HFF-Myc (cell line): ENCODE measurements around the gene SPTA1.

Experiments
- DNase-seq: peaks from one replicate; pipeline ENCODE4 v3.0.0-alpha.2; 2011; ENCODE audit warnings: low read depth; ENCODE audit errors: extremely low read depth
- H3K4me3 ChIP-seq: replicated peaks from 2 replicates; pipeline ENCODE4 v1.5.1; 2011; ENCODE audit warnings: low read depth, mild to moderate bottlenecking, control low read depth, low read length
- TF ChIP-seq, protein P1 (sequence below): IDR thresholded peaks from 2 replicates; pipeline ENCODE4 v1.5.1; 2012; ENCODE audit warnings: mild to moderate bottlenecking, low read depth, low read length, control low read depth; ENCODE audit errors: missing control alignments

SPTA1 gene

DNA sequence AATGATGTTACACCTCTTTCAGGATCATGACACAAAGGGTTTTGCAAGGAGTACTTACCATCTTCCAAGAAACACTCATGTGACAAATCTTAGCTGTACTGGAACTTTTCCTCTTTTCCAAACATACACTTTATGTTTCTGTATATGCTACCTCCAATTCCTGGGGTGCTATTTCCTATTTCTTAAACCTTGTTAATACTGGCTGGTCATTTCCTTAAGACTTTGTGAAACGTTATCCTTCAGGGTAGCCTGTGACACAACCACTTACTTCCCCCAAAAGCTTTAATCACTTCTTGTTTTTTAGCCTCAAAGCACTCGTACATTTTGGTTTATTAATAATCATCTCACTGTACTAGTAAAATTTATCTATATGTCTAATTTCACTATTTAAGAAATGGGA is 42.1 kb downstream of the SPTA1 start:
- DNase-seq, result no peak
- no peak overlapping the region for H3K4me3 ChIP-seq
- TF ChIP-seq, protein P1, sequence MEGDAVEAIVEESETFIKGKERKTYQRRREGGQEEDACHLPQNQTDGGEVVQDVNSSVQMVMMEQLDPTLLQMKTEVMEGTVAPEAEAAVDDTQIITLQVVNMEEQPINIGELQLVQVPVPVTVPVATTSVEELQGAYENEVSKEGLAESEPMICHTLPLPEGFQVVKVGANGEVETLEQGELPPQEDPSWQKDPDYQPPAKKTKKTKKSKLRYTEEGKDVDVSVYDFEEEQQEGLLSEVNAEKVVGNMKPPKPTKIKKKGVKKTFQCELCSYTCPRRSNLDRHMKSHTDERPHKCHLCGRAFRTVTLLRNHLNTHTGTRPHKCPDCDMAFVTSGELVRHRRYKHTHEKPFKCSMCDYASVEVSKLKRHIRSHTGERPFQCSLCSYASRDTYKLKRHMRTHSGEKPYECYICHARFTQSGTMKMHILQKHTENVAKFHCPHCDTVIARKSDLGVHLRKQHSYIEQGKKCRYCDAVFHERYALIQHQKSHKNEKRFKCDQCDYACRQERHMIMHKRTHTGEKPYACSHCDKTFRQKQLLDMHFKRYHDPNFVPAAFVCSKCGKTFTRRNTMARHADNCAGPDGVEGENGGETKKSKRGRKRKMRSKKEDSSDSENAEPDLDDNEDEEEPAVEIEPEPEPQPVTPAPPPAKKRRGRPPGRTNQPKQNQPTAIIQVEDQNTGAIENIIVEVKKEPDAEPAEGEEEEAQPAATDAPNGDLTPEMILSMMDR, result no peak

DNA sequence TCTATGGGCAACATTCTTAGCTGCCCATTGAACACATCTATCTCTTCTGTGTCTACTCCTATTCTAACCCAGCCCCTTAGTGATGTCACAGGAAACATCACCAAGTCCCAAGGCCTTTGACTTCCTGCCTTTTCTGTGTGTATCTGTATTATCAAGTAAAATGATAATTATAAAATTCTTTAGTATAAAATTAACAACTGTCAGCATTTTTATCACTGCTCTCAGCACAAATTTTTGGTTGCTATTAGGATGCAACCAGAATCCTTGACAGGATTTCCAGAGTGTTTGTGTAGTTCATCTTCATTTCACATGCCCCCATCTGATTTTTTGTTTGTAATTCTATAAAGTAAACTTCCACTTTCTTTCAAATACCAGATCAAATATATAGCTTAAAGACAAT is 47.6 kb downstream of the SPTA1 start:
- no peak for DNase-seq
- TF ChIP-seq, protein P1, result no peak
- H3K4me3 ChIP-seq, result no peak overlapping the region

DNA sequence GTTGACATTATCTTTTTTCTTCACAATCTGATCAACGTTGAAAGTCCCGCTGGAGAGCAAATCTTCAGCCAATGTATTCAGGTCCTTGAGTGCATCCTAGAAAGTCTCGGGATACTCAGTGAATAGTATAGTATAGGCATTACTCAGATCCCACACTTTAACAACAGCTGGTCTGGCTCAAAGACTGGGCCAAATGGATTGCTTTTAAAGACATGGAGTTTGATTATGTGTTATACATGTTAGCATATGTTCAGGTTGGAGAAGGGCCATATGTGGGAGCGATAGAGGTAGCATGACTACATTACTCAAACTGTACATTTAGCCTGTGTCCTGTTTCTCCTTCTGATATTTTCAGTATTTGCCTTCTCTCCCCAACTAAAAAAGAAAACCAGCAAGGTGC is 48.4 kb downstream of the SPTA1 start:
- no peak overlapping the region for H3K4me3 ChIP-seq
- TF ChIP-seq, protein P1, result no peak
- no peak for DNase-seq

DNA sequence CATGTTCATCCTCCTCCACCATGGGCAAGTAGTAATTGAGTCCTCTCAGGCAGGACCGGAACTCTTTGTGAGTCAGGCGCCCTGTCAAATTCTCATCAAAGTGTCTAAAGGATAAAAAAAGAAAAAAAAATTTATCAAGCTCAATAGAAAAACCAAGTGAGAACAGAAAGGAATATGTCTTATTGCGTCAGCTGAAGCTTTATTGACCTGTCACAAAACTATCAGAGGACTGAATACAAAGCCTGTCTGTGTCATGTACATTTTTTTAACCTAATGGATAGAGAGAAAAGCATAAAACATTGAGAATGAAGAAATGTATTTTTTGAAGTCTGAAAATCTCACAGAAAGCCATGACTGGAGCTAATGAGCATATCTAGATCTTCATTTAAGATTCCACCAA is 72.8 kb downstream of the SPTA1 start:
- TF ChIP-seq, protein P1, result no peak
- no peak overlapping the region for H3K4me3 ChIP-seq
- no peak for DNase-seq

DNA sequence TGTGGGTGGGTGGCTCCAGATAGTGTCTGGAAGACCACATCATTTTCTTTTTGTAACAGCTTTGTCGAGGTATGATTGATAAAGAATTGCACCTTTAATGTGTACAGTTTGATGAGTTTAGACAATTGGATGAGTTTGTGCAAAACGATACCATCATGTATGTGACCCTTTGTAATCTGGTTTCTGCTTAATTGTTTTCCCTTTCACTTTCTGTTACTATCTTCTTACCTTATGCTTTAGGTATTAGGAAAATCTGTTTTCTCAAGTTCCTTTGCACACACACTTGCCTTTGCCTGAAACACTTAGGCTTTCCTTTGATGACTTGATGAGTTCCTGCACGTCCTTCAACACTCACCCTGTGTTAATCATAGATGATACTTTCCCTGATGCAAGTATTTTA is 74.6 kb downstream of the SPTA1 start:
- H3K4me3 ChIP-seq, result no peak overlapping the region
- no peak for DNase-seq
- TF ChIP-seq, protein P1, result no peak

DNA sequence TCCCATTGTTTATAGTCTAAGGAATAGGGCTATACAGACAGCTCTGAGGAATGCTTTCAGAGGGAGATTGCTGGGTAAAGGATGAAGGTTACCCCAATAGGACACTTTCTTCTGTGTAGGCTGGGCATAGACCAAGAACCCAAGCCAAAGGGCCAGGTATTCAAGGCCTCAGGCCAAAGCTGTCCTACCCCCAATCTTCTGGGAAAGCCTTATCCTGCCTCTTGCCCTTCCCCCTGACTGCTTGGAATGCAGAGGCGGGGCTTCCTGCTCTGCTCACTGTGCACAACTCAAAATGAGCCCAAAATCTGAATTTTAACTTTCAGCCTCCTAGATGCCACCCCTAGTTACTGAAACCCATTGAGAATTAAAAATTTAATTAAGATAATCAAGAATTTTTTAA is 79.2 kb downstream of the SPTA1 start:
- H3K4me3 ChIP-seq, result no peak overlapping the region
- TF ChIP-seq, protein P1, result no peak
- DNase-seq, result no peak

DNA sequence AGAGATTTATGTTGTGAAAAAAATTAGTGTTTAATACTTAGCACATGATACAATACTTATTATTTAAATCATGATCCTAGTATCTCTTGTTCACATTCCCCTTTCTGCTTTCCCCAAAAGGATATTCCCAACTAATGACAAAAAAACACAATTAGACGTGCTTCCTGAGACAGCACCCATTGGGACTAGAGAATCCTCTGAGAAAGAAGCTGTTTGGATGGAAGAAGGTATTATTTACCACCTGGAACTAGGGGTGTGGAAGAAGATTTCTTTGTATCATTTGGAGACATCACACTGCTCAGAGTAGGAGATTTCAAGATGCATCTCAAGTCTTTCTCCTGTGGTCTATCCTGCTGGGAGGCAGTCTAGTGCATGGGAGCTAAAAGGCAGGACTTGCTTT is 81.5 kb downstream of the SPTA1 start, which contains the start of gene OR10Z1:
Gene OR10Z1 (plus strand): TSS at position 301 of the 400 bp plus-strand sequence. CDS start 1,171 bp downstream, outside the sequence.
- H3K4me3 ChIP-seq, result no peak within 1 kb of the TSS
- DNase-seq, result no peak
- TF ChIP-seq, protein P1, result no peak
